Non-pigmented ciliary epithelial cell (primary cell): Measurements from ENCODE around the gene MRPL36.

ENCODE experiments used
- DNase-seq: peaks from one replicate; pipeline ENCODE4 v3.0.0-alpha.2; 2010; ENCODE audit warnings: low read depth

MRPL36 gene

DNA sequence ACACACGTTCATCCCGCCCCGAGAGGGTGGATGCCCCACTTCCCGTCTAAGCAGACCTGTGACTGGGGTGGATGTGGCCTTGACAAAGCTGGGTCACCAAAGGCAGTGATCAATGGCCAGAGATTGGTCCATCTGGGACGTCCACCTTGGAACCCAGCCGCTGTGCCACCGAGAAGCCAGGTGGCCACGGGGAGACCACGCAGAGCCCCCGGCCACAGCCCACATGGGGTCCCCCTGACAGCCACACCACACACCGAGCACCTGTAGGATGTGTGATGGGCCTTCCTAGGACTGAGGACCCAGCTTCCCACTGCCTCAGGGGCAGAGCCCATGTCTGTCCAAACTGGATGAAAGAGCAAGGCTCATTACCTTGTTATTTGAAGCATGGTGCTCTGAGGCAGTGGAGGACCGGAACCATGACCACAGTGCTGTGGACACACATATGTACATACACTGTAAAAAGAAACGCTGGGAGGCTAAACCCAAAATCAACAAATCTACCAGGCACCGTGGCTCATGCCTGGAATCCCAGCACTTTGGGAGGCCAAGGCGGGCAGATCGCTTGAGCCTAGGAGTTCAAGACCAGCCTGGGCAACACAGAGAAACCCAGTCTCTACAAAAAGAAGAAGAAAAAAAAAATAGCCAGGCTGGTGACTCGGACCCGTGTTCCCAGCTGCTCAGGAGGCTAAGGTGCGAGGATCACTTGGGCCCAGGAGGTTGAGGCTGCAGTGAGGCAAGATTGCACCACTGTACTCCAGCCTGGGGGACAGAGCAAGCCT lies 50.1 kb downstream of the MRPL36 start:
- DNase-seq = no peak

- no peak for DNase-seq
These were observed 50.8 kb downstream of the MRPL36 start for GRCh38 chr5:1748845-1749244.
